A549 (cell line): ENCODE measurements around the gene FGFR1OP2.

Experiments used
- CEBPB ChIP-seq, 2 experiments: fragments of >200 bp in 1 of 2; sonication (Bioruptor Twin) in 1 of 2; formaldehyde crosslinking in 1 of 2; IDR thresholded peaks; 2 replicates each; pipeline ENCODE4 v1.6.1; 2012 to 2016
- CTCF ChIP-seq: fragments of >200 bp; sonication (Bioruptor Twin); formaldehyde crosslinking; IDR thresholded peaks from 3 replicates; pipeline ENCODE4 v1.5.1; 2016
- E2F6 ChIP-seq: IDR thresholded peaks from 2 replicates; pipeline ENCODE4 v1.6.1; 2012; ENCODE audit warnings: low read depth, borderline replicate concordance
- HOXA7 ChIP-seq: fragments of 250-450 bp; sonication (Bioruptor Pico); IDR thresholded peaks from 2 replicates; pipeline ENCODE4 v1.5.0; 2020; ENCODE audit warnings: mild to moderate bottlenecking, moderate library complexity
- HOXB5 ChIP-seq: fragments of 250-450 bp; sonication (Bioruptor Pico); IDR thresholded peaks from 2 replicates; pipeline ENCODE4 v1.5.0; 2020; ENCODE audit warnings: mild to moderate bottlenecking, moderate library complexity
- JUN ChIP-seq, 2 experiments: fragments of >200 bp; sonication (Bioruptor Twin); formaldehyde crosslinking; IDR thresholded peaks; 2 replicates in 1 of 2; 3 replicates in 1 of 2; pipeline ENCODE4 v1.6.1; 2016 to 2017
- MAZ ChIP-seq: fragments of 150-350 bp; IDR thresholded peaks from 2 replicates; pipeline ENCODE4 v1.6.1; 2014; ENCODE audit warnings: antibody characterized with exemption, low read depth, low read length, borderline replicate concordance
- MYC ChIP-seq: IDR thresholded peaks from 2 replicates; pipeline ENCODE4 v1.6.1; 2012; ENCODE audit warnings: mild to moderate bottlenecking, inconsistent platforms, low read length, improper control_type of control experiment, borderline replicate concordance
- RAD21 ChIP-seq, 2 experiments: fragments of >200 bp in 1 of 2; sonication (Bioruptor Twin) in 1 of 2; formaldehyde crosslinking in 1 of 2; IDR thresholded peaks in 1 of 2; conservative IDR thresholded peaks in 1 of 2; 2 replicates in 1 of 2; 3 replicates in 1 of 2; pipeline ENCODE4 v1.6.1; 2012 to 2018; ENCODE audit warnings: inconsistent platforms in 1 of 2
- RFX5 ChIP-seq: fragments of 450-650 bp; IDR thresholded peaks from 2 replicates; pipeline ENCODE4 v1.7.1; 2014; ENCODE audit warnings: antibody characterized with exemption, mild to moderate bottlenecking, moderate library complexity
- RNF2 ChIP-seq: fragments of 200-600 bp; sonication (generic); IDR thresholded peaks from 2 replicates; pipeline ENCODE4 v1.6.1; 2016; ENCODE audit warnings: low read depth, mild to moderate bottlenecking, antibody characterized with exemption, moderate library complexity, borderline replicate concordance
- SMC3 ChIP-seq: fragments of >200 bp; sonication (Bioruptor Twin); formaldehyde crosslinking; IDR thresholded peaks from 3 replicates; pipeline ENCODE4 v1.6.1; 2018; ENCODE audit warnings: inconsistent platforms
- SREBF2 ChIP-seq: fragments of 450-650 bp; IDR thresholded peaks from 2 replicates; pipeline ENCODE4 v1.6.1; 2014; ENCODE audit warnings: mild to moderate bottlenecking, moderate library complexity
- USF2 ChIP-seq: fragments of 450-650 bp; IDR thresholded peaks from 2 replicates; pipeline ENCODE4 v1.6.1; 2014; ENCODE audit warnings: antibody characterized with exemption

- no peak for TF ChIP-seq SREBF2
- no peak for TF ChIP-seq HOXA7 (CRISPR knock-in tag)
- no peak for TF ChIP-seq USF2
- no peak for TF ChIP-seq CTCF
- TF ChIP-seq HOXB5 (CRISPR knock-in tag) = no peak
- TF ChIP-seq RAD21 (conservative IDR thresholded peaks at IDR 0.05 in 1 of 2, IDR thresholded peaks at IDR 0.05 in 1 of 2) = no peak
- TF ChIP-seq SMC3 = no peak
- TF ChIP-seq MAZ = no peak
- TF ChIP-seq RNF2 = no peak
- TF ChIP-seq CEBPB (IDR thresholded peaks at IDR 0.05) = no peak
- no peak for TF ChIP-seq E2F6
- no peak for TF ChIP-seq MYC
- TF ChIP-seq RFX5 = no peak
- no peak for TF ChIP-seq JUN (IDR thresholded peaks at IDR 0.05)
Measured at GRCh38 chr12:26895672-26896071, 42.6 kb upstream of the FGFR1OP2 start.
